HEK293 (cell line): Measurements from ENCODE around the gene PRDM15.

Source experiments
- CTCF ChIA-PET: fragments of 350-600 bp; formaldehyde crosslinking; extraction: SDS; loops from one replicate; lab custom pipeline; 2021; ENCODE audit warnings: antibody characterized with exemption; lab: Yijun Ruan, JAX
- POLR2A ChIA-PET: fragments of 300-600 bp; formaldehyde crosslinking; extraction: SDS; loops from one replicate; lab custom pipeline; 2020; ENCODE audit warnings: antibody characterized with exemption, inconsistent platforms; lab: Yijun Ruan, JAX
- H3K27ac ChIP-seq: fragments of 200-500 bp; sonication (Bioruptor generic); 2 replicates; pipeline ENCODE4 v1.5.1; 2014; ENCODE audit warnings: low read depth, low read length, control low read depth, inconsistent platforms; ENCODE audit errors: extremely low read depth
- H3K36me3 ChIP-seq, 2 experiments: fragments of 200-500 bp in 1 of 2; sonication (Bioruptor generic) in 1 of 2; 1 replicate in 1 of 2; 2 replicates in 1 of 2; pipeline ENCODE4 v1.5.1; 2014 to 2017; ENCODE audit warnings: inconsistent platforms in 2 of 2, low read length in 2 of 2; ENCODE audit not compliant: control insufficient read depth in 2 of 2, insufficient read depth in 1 of 2
- H3K4me1 ChIP-seq: fragments of 200-500 bp; sonication (Bioruptor generic); 2 replicates; pipeline ENCODE4 v1.5.1; 2014; ENCODE audit warnings: mild to moderate bottlenecking, low read length, inconsistent platforms; ENCODE audit not compliant: control insufficient read depth, insufficient read depth
- H3K4me3 ChIP-seq: 2 replicates; pipeline ENCODE4 v1.5.1; 2011; ENCODE audit warnings: low read depth, mild to moderate bottlenecking, control low read depth, low read length, moderate library complexity
- H3K9me3 ChIP-seq: fragments of 200-500 bp; sonication (Bioruptor generic); 2 replicates; pipeline ENCODE4 v1.5.1; 2014; ENCODE audit warnings: low read depth, low read length, inconsistent platforms; ENCODE audit not compliant: control insufficient read depth, insufficient read depth
- EGR2 ChIP-seq: fragments of 450-650 bp; formaldehyde crosslinking; IDR thresholded peaks from 2 replicates; pipeline ENCODE4 v1.5.1; 2016; ENCODE audit warnings: low read depth, missing biosample characterization, missing genetic modification characterization
- GFI1B ChIP-seq: fragments of 450-650 bp; formaldehyde crosslinking; IDR thresholded peaks from 2 replicates; pipeline ENCODE4 v1.5.1; 2016; ENCODE audit warnings: missing biosample characterization, missing genetic modification characterization
- KLF1 ChIP-seq: fragments of 450-650 bp; formaldehyde crosslinking; IDR thresholded peaks from 2 replicates; pipeline ENCODE4 v1.5.1; 2016; ENCODE audit warnings: missing biosample characterization, missing genetic modification characterization
- PATZ1 ChIP-seq: fragments of 450-650 bp; formaldehyde crosslinking; IDR thresholded peaks from 2 replicates; pipeline ENCODE4 v1.5.1; 2016; ENCODE audit warnings: missing biosample characterization, missing genetic modification characterization
- PBX3 ChIP-seq: sonication (generic); formaldehyde crosslinking; IDR thresholded peaks from 2 replicates; pipeline ENCODE4 v1.8.1; 2022; ENCODE audit warnings: mild to moderate bottlenecking, moderate library complexity, missing genetic modification reagents
- TRIM28 ChIP-seq: IDR thresholded peaks from 2 replicates; pipeline ENCODE4 v1.6.1; 2011; ENCODE audit warnings: low read length, control low read depth, borderline replicate concordance
- ZBTB10 ChIP-seq: fragments of 450-650 bp; formaldehyde crosslinking; IDR thresholded peaks from 2 replicates; pipeline ENCODE4 v1.5.1; 2016; ENCODE audit warnings: missing biosample characterization, missing genetic modification characterization
- ZFHX2 ChIP-seq: fragments of 450-650 bp; formaldehyde crosslinking; conservative IDR thresholded peaks from 2 replicates; pipeline ENCODE4 v1.5.1; 2016; ENCODE audit warnings: missing biosample characterization, missing genetic modification characterization
- ZFP37 ChIP-seq: fragments of 450-650 bp; formaldehyde crosslinking; IDR thresholded peaks from 2 replicates; pipeline ENCODE4 v1.5.1; 2016; ENCODE audit warnings: missing biosample characterization, missing genetic modification characterization
- ZNF114 ChIP-seq: fragments of 450-650 bp; formaldehyde crosslinking; IDR thresholded peaks from 2 replicates; pipeline ENCODE4 v1.5.0; 2017; ENCODE audit warnings: missing biosample characterization, missing genetic modification characterization
- ZNF121 ChIP-seq: fragments of 450-650 bp; formaldehyde crosslinking; IDR thresholded peaks from 2 replicates; pipeline ENCODE4 v1.5.1; 2016; ENCODE audit warnings: missing biosample characterization, missing genetic modification characterization
- ZNF157 ChIP-seq: fragments of 450-650 bp; formaldehyde crosslinking; IDR thresholded peaks from 2 replicates; pipeline ENCODE4 v1.5.1; 2016; ENCODE audit warnings: missing biosample characterization, missing genetic modification characterization
- ZNF16 ChIP-seq: fragments of 450-650 bp; formaldehyde crosslinking; IDR thresholded peaks from 2 replicates; pipeline ENCODE4 v1.5.1; 2016; ENCODE audit warnings: low read depth, missing biosample characterization, missing genetic modification characterization
- ZNF223 ChIP-seq: fragments of 450-650 bp; formaldehyde crosslinking; IDR thresholded peaks from 2 replicates; pipeline ENCODE4 v1.5.1; 2016; ENCODE audit warnings: missing biosample characterization, missing genetic modification characterization
- ZNF23 ChIP-seq: fragments of 450-650 bp; formaldehyde crosslinking; IDR thresholded peaks from 2 replicates; pipeline ENCODE4 v1.5.1; 2016; ENCODE audit warnings: missing biosample characterization, missing genetic modification characterization, borderline replicate concordance
- ZNF26 ChIP-seq: fragments of 450-650 bp; formaldehyde crosslinking; IDR thresholded peaks from 2 replicates; pipeline ENCODE4 v1.5.1; 2016; ENCODE audit warnings: missing biosample characterization, missing genetic modification characterization
- ZNF473 ChIP-seq: fragments of 450-650 bp; formaldehyde crosslinking; IDR thresholded peaks from 2 replicates; pipeline ENCODE4 v1.5.1; 2017; ENCODE audit warnings: missing biosample characterization, missing genetic modification characterization
- ZNF548 ChIP-seq: fragments of 450-650 bp; formaldehyde crosslinking; IDR thresholded peaks from 2 replicates; pipeline ENCODE4 v1.5.1; 2016; ENCODE audit warnings: missing biosample characterization, missing genetic modification characterization
- ZNF600 ChIP-seq: fragments of 450-650 bp; formaldehyde crosslinking; IDR thresholded peaks from 2 replicates; pipeline ENCODE4 v1.5.1; 2016; ENCODE audit warnings: missing biosample characterization, missing genetic modification characterization
- ZNF747 ChIP-seq: fragments of 450-650 bp; formaldehyde crosslinking; IDR thresholded peaks from 2 replicates; pipeline ENCODE4 v1.5.1; 2016; ENCODE audit warnings: missing biosample characterization, missing genetic modification characterization
- ZNF776 ChIP-seq: fragments of 450-650 bp; formaldehyde crosslinking; IDR thresholded peaks from 2 replicates; pipeline ENCODE4 v1.5.0; 2017; ENCODE audit warnings: missing biosample characterization, missing genetic modification characterization, borderline replicate concordance

Gene PRDM15

DNA sequence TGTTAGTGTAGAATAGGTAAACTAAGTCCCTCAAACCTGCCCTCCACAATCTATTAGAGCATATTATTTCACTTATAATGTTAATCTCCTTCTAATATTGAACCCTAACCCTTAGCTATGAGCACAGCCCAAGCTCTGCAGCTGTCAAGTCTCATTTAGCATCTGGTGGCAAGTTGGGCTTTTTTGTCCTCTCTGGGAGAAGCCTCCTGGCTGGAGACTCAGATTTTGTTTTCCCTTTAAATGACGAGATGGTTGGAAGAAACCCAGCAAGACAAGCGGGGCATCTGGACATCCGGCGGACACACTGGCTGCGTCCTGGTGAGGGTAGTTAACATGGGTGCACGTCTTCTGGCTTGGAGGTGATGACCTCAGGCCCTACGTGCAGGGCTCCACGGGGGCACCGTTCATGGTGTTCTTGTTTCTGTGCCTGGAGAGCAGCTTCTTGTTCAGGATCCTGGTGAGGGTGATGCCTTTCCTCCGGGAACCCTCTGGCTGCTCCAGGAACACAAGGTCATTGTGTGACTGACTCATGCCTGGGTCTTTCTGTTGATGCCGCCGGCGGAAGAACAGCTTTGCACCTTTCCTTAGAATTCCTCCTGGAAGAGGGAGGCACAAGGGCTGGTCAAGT is 9.7 kb upstream of the PRDM15 start:
- TF ChIP-seq ZNF26 (tag by site-specific recombination): no peak
- TF ChIP-seq ZNF157 (tag by site-specific recombination): peak; percentile 83
- no peak for TF ChIP-seq GFI1B
- TF ChIP-seq PATZ1 (tag by site-specific recombination): no peak
- TF ChIP-seq TRIM28: no peak
- no peak overlapping the region for H3K4me3 ChIP-seq
- POLR2A ChIA-PET: no interaction called here

GRCh38 chr21:41887667-41888066 is 8.5 kb upstream of the PRDM15 start:
- Histone ChIP-seq H3K27ac (no peak overlapping the region), H3K4me3 (no peak overlapping the region), H3K9me3 (no peaks in the 10 kb centered on the region), H3K36me3 (no peaks in the 10 kb centered on the region), H3K4me1 (no peaks in the 10 kb centered on the region)
- ChIA-PET CTCF (no interaction called here), POLR2A (no interaction called here)
- TF ChIP-seq ZNF16 (tag by site-specific recombination): no peak
- TF ChIP-seq ZNF121: no peak
- TF ChIP-seq ZNF114 (tag by site-specific recombination): no peak
- no peak for TF ChIP-seq ZNF776
- no peak for TF ChIP-seq ZFHX2 (tag by site-specific recombination)
- TF ChIP-seq ZNF747 (tag by site-specific recombination): no peak

More for the DNA sequence above, 9.7 kb upstream of the PRDM15 start:
- Histone ChIP-seq H3K4me1 (no peaks in the 10 kb centered on the region), H3K27ac (no peak overlapping the region), H3K9me3 (no peaks in the 10 kb centered on the region), H3K36me3 (no peaks in the 10 kb centered on the region)
- CTCF ChIA-PET: no interaction called here

DNA sequence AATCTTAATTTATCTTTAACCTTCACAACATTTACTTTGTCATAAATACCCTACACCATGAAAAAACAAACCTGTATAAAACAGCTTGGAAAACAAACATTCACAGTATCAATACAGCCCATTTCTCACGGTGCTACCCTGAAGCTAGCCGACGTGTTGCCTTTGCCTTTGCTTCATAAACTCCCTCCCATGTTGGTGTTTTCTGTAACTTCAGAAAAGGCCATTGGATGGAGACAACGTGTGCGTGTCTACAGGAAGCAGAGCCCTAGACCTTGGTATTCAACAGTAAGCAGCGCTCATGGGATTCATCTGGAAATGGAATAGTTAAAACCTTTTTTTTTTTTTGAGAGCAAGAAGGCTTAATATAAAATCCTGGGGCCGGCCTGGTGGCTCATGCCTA is 7.2 kb upstream of the PRDM15 start:
- Histone ChIP-seq H3K9me3 (no peaks in the 10 kb centered on the region), H3K27ac (no peak overlapping the region), H3K36me3 (no peaks in the 10 kb centered on the region), H3K4me3 (no peak overlapping the region), H3K4me1 (no peaks in the 10 kb centered on the region)
- CTCF ChIA-PET: no interaction called here
- TF ChIP-seq ZNF473 (tag by site-specific recombination): no peak
- TF ChIP-seq ZNF23 (tag by site-specific recombination): no peak
- TF ChIP-seq ZNF600 (tag by site-specific recombination): no peak
- no peak for TF ChIP-seq ZNF223 (tag by site-specific recombination)
- TF ChIP-seq ZNF548 (tag by site-specific recombination): no peak
- no peak for TF ChIP-seq KLF1
- TF ChIP-seq PATZ1 (tag by site-specific recombination): no peak
- no peak for TF ChIP-seq GFI1B
- TF ChIP-seq PBX3 (CRISPR knock-in tag): no peak
- TF ChIP-seq ZNF16 (tag by site-specific recombination): no peak
- TF ChIP-seq ZFP37 (tag by site-specific recombination): no peak
- TF ChIP-seq ZBTB10: no peak
- TF ChIP-seq EGR2 (tag by site-specific recombination): no peak
- POLR2A ChIA-PET: no interaction called here
